Lung (tissue), 12 donors: ENCODE results near the gene RERE. TPM values are rescaled to one million over a fixed set of nuclear protein-coding genes. Genes with fewer than 3 reads are reported as not detected.

Source experiments
- ATAC-seq: fragments of 200-7000 bp; cut with Tn5 transposase; one replicate; pipeline ENCODE4 v1.9.1; 2020; ENCODE audit warnings: moderate number of reproducible peaks; ENCODE audit not compliant: insufficient read depth, low FRiP score
- DNase-seq, 3 donors: peaks; one replicate each; pipeline ENCODE4 v3.0.0-alpha.2; 2013 to 2017
- H3K27ac ChIP-seq, 2 donors: one replicate each; pipeline ENCODE4 v1.5.1; 2013; ENCODE audit warnings: mild to moderate bottlenecking in 2 of 2, moderate library complexity in 2 of 2, control low read depth in 1 of 2, inconsistent platforms in 1 of 2, low read depth in 1 of 2, low read length in 1 of 2
- H3K27me3 ChIP-seq, 3 donors: one replicate each; pipeline ENCODE4 v1.5.1; 2013; ENCODE audit warnings: low read length in 2 of 3; ENCODE audit not compliant: control insufficient read depth in 3 of 3, insufficient read depth in 3 of 3
- H3K36me3 ChIP-seq, 4 donors: one replicate each; pipeline ENCODE4 v1.5.1; 2013; ENCODE audit warnings: low read length in 4 of 4, mild to moderate bottlenecking in 1 of 4, moderate library complexity in 1 of 4; ENCODE audit not compliant: control insufficient read depth in 4 of 4, insufficient read depth in 4 of 4
- H3K4me1 ChIP-seq, 5 donors: one replicate each; pipeline ENCODE4 v1.5.1; 2013; ENCODE audit warnings: low read length in 5 of 5, mild to moderate bottlenecking in 2 of 5, moderate library complexity in 1 of 5; ENCODE audit not compliant: control insufficient read depth in 5 of 5, insufficient read depth in 5 of 5
- H3K4me3 ChIP-seq: one replicate; pipeline ENCODE4 v1.5.1; 2013; ENCODE audit warnings: mild to moderate bottlenecking, control low read depth, moderate library complexity
- H3K9ac ChIP-seq, 2 donors: one replicate each; pipeline ENCODE4 v1.5.1; 2013; ENCODE audit warnings: low read length in 2 of 2, control low read depth in 1 of 2; ENCODE audit not compliant: insufficient read depth in 1 of 2
- H3K9me3 ChIP-seq, 4 donors: one replicate each; pipeline ENCODE4 v1.5.1; 2013; ENCODE audit warnings: low read length in 3 of 4, mild to moderate bottlenecking in 1 of 4, moderate library complexity in 1 of 4; ENCODE audit not compliant: control insufficient read depth in 4 of 4, insufficient read depth in 3 of 4
- WGBS, 2 donors: extraction: QIAGEN DNeasy Blood & Tissue Kit; methylation state at CpG; one replicate each; pipeline ENCODE4 v1.1.7; 2013; 5-methylcytosine and 5-hydroxymethylcytosine counted together
- polyA plus RNA-seq, 2 donors: library from polyadenylated mRNA; stranded (reverse); fragments of 200-250 nt; gene quantifications; one replicate each; pipeline ENCODE4 v1.2.1, GENCODE V29; 2013
- total RNA-seq, 2 donors: library from RNA; depleted of rRNA in 1 of 2; stranded (reverse); fragments of >200 nt in 1 of 2; gene quantifications; one replicate each; pipeline ENCODE4 v1.2.1, GENCODE V29; 2014 to 2021
- TF ChIP-seq, protein P1 (sequence below): IDR thresholded peaks from 2 replicates; pipeline ENCODE4 v1.5.1; 2012; ENCODE audit warnings: mild to moderate bottlenecking; ENCODE audit errors: control extremely low read depth, extremely low read depth
- donor health status: control.
- donor health status: control.
- donor health status: Bipolar disorder and iron deficiency.
- donor health status: healthy.
- donor health status: DM: yes; HTN: yes; CAD: no.

Gene RERE
- total and polyA plus RNA-seq, 4 donors, result 21.7 to 207 (median 57.5) TPM

DNA sequence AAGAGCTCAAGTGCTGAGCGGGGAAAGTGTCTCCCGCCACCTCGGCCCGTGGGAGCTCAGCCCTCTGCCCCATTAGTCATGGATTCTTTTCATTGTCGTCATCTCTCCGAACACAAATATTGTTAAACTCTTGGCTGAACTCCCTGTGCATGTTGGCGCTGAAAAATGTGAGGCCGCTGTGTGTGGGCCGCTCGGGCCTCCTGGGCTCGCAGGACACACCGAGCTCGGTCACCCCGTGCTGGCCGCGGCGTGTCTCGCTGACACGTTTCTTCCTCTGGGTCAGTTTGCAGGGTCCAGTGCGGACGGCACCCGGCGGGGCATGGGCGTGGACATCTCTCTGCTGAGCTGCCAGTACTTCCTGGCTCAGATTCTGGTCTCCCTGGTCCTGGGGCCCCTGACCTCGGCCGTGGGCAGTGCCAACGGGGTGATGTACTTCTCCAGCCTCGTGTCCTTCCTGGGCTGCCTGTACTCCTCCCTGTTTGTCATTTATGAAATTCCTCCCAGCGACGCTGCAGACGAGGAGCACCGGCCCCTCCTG is 473.9 kb downstream of the RERE start:
- Histone ChIP-seq H3K4me1 (peaks cover 0 to 14% (median 7%) of the 10 kb centered on the region in 5 donors), H3K4me3 (no peak overlapping the region), H3K36me3 (no peaks in the 10 kb centered on the region), H3K9me3 (no peaks in the 10 kb centered on the region), H3K27me3 (no peaks in the 10 kb centered on the region), H3K9ac (peak overlapping the region in 1 of 2 donors; percentile 40), H3K27ac (peak overlapping the region in 1 of 2 donors; percentile 83)
- peak; percentile 90 to 94 (median 94) for DNase-seq
- WGBS, 2 donors, result 41 to 69% methylated on average over 32 of the region's 32 CpGs
- ATAC-seq, result peak; percentile 80
- TF ChIP-seq, protein P1, sequence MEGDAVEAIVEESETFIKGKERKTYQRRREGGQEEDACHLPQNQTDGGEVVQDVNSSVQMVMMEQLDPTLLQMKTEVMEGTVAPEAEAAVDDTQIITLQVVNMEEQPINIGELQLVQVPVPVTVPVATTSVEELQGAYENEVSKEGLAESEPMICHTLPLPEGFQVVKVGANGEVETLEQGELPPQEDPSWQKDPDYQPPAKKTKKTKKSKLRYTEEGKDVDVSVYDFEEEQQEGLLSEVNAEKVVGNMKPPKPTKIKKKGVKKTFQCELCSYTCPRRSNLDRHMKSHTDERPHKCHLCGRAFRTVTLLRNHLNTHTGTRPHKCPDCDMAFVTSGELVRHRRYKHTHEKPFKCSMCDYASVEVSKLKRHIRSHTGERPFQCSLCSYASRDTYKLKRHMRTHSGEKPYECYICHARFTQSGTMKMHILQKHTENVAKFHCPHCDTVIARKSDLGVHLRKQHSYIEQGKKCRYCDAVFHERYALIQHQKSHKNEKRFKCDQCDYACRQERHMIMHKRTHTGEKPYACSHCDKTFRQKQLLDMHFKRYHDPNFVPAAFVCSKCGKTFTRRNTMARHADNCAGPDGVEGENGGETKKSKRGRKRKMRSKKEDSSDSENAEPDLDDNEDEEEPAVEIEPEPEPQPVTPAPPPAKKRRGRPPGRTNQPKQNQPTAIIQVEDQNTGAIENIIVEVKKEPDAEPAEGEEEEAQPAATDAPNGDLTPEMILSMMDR, result no peak

- Histone ChIP-seq H3K4me3 (no peak overlapping the region), H3K27ac (peak overlapping the region in 1 of 2 donors; percentile 83), H3K9ac (peak overlapping the region in 1 of 2 donors; percentile 11), H3K27me3 (no peaks in the 10 kb centered on the region), H3K36me3 (no peaks in the 10 kb centered on the region), H3K9me3 (no peaks in the 10 kb centered on the region), H3K4me1 (peaks cover 0 to 14% (median 7%) of the 10 kb centered on the region in 5 donors)
- ATAC-seq, result no peak
- DNase-seq, result no peak
- WGBS, 2 donors, result 80 to 86% methylated on average over 11 of the region's 11 CpGs
- TF ChIP-seq, protein P1, result no peak
Observed at GRCh38 chr1:8343044-8343443, 474.4 kb downstream of the RERE start.

DNA sequence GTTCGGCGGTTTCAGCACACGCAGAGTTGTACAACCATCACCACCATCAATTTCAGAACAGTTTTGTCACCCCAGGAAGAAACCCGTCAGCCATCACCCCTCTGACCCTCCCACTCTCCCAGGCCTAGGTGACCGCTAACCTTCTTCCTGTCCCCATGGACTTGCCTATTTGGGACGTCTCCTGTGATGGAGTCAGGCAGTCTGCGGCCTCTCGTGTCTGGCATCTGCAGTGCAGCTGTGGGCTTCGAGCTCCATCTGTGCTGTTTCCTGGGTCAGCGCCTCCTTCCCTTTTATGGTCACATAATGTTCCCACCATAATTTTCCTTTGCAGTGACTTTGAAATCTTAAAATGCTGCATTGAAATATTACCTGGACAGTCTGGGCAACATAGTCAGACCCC is 475.1 kb downstream of the RERE start:
- no peaks in the 10 kb centered on the region for H3K36me3 ChIP-seq
- peaks cover 0 to 14% (median 7%) of the 10 kb centered on the region in 5 donors for H3K4me1 ChIP-seq
- H3K9ac ChIP-seq, result no peak overlapping the region
- 83% methylated on average over 10 of the region's 10 CpGs for WGBS, 2 donors
- H3K27ac ChIP-seq, result no peak overlapping the region
- no peak for ATAC-seq
- peak; percentile 54 to 62 (median 60) for DNase-seq
- no peaks in the 10 kb centered on the region for H3K9me3 ChIP-seq
- no peaks in the 10 kb centered on the region for H3K27me3 ChIP-seq
- no peak overlapping the region for H3K4me3 ChIP-seq
- TF ChIP-seq, protein P1, result no peak

DNA sequence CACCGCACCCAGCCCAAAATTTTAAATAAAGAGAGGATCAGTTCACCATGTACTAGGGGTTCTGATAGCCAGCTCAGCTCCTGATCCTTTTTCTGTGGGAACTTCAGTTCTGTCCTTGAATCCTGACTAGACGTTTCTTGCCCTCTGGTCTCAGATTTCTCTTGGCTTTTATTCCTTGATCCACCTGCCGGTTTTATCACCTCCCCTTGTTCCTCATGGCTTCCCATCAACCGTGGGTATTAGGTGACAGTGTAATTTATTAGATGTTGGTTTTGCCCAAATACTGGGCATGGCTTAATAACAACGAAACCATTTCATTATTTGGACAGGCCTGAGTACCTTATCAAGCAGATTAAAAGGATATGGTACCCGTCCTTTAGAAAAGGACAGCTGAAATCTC is 477.0 kb downstream of the RERE start:
- DNase-seq (no peak), ATAC-seq (no peak)
- Histone ChIP-seq H3K27me3 (no peaks in the 10 kb centered on the region), H3K4me1 (peaks cover 0 to 11% (median 7%) of the 10 kb centered on the region in 5 donors), H3K9ac (no peak overlapping the region), H3K27ac (no peak overlapping the region), H3K4me3 (no peak overlapping the region), H3K36me3 (no peaks in the 10 kb centered on the region), H3K9me3 (no peaks in the 10 kb centered on the region)
- TF ChIP-seq, protein P1, result no peak
- 84% methylated on average over 6 of the region's 6 CpGs for WGBS, 2 donors
